HL-60 (cell line): Measurements from ENCODE around the gene CASD1.

Experiments
- DNase-seq, 2 experiments: peaks; one replicate each; pipeline ENCODE4 v3.0.0-alpha.2; 2010 to 2020; ENCODE audit warnings: low read depth in 1 of 2, low spot score in 1 of 2
- H3K27ac ChIP-seq: fragments of 250-450 bp; sonication (Bioruptor Pico); replicated peaks from 2 replicates; pipeline ENCODE4 v1.5.1; 2020; ENCODE audit warnings: mild to moderate bottlenecking, moderate library complexity
- H3K27me3 ChIP-seq: fragments of 250-450 bp; sonication (Bioruptor Pico); 2 replicates; pipeline ENCODE4 v1.5.1; 2021; ENCODE audit warnings: mild to moderate bottlenecking, moderate library complexity; ENCODE audit not compliant: insufficient read depth, poor library complexity, severe bottlenecking
- H3K4me3 ChIP-seq: replicated peaks from 2 replicates; pipeline ENCODE4 v1.5.1; 2011; ENCODE audit warnings: mild to moderate bottlenecking, control low read depth, low read length; ENCODE audit not compliant: insufficient read depth
- GABPA ChIP-seq: IDR thresholded peaks from 2 replicates; pipeline ENCODE4 v1.6.1; 2012; ENCODE audit warnings: low read depth
- POLR2AphosphoS5 ChIP-seq: IDR thresholded peaks from 2 replicates; pipeline ENCODE4 v1.6.1; 2012; ENCODE audit warnings: low read depth
- SPI1 ChIP-seq: IDR thresholded peaks from 2 replicates; pipeline ENCODE4 v1.6.1; 2012; ENCODE audit warnings: low read depth, mild to moderate bottlenecking, borderline replicate concordance
- TF ChIP-seq, protein P1 (sequence below): IDR thresholded peaks from 2 replicates; pipeline ENCODE4 v1.6.1; 2012; ENCODE audit warnings: low read depth; ENCODE audit not compliant: insufficient replicate concordance
- TF ChIP-seq, protein P2 (sequence below): IDR thresholded peaks from one replicate; pipeline ENCODE4 v1.5.1; 2011; ENCODE audit warnings: low read length, control low read depth, inconsistent platforms; ENCODE audit not compliant: insufficient read depth

Gene CASD1

DNA sequence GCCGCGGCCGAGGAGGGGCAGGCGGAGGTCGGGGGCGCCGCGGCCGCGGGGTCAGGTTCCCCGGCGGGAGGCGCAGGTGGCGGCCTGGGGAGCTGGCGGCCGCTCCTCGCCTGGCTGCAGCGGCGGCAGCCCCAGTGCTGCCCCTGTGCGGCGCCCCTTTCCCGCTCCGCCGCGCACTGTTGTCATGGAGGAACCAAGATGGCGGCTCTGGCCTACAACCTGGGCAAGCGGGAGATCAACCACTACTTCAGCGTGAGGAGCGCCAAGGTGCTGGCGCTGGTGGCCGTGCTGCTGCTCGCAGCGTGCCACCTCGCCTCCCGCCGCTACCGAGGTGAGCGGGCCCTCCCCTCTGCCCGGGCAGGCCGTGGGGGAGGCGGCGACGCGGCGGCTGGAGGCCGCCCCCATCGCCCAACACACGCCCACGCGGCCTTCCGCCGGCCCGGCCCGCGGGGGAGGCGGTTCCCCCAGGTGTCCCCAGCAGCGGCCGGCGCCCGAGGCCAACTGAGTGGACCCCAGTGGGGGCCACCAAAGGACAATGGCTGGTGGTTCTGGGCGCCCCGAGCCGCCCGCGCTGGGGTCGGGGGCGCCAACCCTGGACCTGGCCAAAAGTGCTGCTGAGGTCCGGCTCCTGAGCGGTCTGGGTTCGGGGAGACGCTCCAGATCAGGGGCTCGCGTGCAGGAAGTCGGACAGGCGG lies 425 bp downstream of the CASD1 start:
- H3K27ac ChIP-seq, result peak overlapping the region; percentile 84
- TF ChIP-seq, protein P1, sequence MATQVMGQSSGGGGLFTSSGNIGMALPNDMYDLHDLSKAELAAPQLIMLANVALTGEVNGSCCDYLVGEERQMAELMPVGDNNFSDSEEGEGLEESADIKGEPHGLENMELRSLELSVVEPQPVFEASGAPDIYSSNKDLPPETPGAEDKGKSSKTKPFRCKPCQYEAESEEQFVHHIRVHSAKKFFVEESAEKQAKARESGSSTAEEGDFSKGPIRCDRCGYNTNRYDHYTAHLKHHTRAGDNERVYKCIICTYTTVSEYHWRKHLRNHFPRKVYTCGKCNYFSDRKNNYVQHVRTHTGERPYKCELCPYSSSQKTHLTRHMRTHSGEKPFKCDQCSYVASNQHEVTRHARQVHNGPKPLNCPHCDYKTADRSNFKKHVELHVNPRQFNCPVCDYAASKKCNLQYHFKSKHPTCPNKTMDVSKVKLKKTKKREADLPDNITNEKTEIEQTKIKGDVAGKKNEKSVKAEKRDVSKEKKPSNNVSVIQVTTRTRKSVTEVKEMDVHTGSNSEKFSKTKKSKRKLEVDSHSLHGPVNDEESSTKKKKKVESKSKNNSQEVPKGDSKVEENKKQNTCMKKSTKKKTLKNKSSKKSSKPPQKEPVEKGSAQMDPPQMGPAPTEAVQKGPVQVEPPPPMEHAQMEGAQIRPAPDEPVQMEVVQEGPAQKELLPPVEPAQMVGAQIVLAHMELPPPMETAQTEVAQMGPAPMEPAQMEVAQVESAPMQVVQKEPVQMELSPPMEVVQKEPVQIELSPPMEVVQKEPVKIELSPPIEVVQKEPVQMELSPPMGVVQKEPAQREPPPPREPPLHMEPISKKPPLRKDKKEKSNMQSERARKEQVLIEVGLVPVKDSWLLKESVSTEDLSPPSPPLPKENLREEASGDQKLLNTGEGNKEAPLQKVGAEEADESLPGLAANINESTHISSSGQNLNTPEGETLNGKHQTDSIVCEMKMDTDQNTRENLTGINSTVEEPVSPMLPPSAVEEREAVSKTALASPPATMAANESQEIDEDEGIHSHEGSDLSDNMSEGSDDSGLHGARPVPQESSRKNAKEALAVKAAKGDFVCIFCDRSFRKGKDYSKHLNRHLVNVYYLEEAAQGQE, result no peak
- TF ChIP-seq POLR2AphosphoS5 (no peak), GABPA (no peak), SPI1 (no peak)
- peak; percentile 28 to 51 for DNase-seq
- H3K27me3 ChIP-seq, result no peaks in the 10 kb centered on the region
- H3K4me3 ChIP-seq, result peak overlapping the region; percentile 80

DNA sequence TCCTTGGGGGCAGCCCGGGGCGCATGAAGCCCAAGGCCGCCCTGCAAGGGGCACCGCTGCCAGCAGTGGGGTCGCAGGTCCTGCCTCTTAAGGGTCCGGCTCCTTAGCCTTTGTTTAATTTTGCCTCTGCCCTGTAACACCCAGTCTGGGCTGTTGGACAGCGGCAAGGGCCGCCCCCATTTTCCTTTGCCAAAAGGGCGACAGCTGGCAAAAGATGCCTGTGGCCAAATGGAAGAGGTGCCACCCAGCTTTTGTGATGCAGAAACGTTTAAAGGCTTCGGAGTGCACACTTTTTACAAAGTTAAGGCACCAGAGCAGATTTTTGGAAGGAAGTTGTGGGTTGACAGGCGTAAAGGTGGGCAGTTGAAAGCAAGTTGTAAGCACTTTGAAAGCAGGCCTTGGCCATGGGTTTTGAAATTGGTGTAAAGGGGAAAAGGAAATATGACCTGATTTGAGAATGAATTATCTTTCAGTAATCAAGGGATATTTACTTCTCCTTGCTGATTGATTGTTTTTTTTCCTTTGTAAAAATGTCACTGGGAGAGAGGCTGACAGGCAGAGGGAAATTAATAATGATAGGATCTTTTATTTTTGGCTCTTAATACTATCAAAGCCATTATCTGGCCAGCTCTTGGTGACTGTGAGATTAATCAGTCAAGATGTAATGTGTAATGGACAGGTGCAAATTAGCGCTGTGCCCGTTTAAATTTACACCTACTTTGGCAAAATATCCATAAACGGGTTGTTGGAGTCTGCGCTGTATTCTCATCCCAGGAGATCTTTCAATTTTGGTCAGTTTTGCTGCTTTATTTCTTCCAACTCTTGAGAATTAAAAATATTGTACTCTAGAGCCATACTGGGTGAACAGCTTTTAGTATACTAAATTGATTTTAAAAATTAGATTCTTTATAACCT lies 1.2 kb downstream of the CASD1 start:
- TF ChIP-seq POLR2AphosphoS5, result no peak
- no peak for TF ChIP-seq GABPA
- TF ChIP-seq, protein P1, result peak; percentile 87
- H3K27ac ChIP-seq, result peak overlapping the region; percentile 84

DNA sequence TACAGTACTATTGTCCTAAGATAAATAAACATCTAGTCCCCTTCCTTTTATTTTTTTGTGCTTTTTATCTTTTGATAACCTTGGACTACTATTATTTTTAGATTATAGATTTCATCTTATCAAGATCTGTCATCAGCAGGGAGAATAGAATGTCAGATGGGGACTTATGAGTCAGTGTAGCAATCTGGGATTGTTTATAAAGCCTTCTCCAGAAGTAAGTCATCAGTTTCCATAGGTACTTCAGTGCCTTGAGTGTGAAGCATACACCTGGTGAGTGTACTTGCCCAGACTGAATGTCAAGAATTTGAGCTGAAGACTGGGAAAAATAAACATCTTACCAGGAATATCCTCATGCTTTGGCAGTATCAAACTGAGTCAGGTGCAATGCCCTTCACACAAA lies 2.1 kb downstream of the CASD1 start:
- Histone ChIP-seq H3K27me3 (no peaks in the 10 kb centered on the region), H3K27ac (no peak overlapping the region), H3K4me3 (no peak overlapping the region)
- no peak for DNase-seq
- TF ChIP-seq, protein P1, result no peak
- TF ChIP-seq GABPA (no peak), POLR2AphosphoS5 (no peak)

More for the DNA sequence above, 1.2 kb downstream of the CASD1 start:
- no peaks in the 10 kb centered on the region for H3K27me3 ChIP-seq
- peak in 1 of 2 experiments; percentile 46 for DNase-seq
- H3K4me3 ChIP-seq, result peak overlapping the region; percentile 80

GRCh38 chr7:94512735-94513564 lies 3.3 kb downstream of the CASD1 start:
- TF ChIP-seq, protein P1, result no peak
- no peak for TF ChIP-seq POLR2AphosphoS5
- TF ChIP-seq SPI1, result no peak
- no peak for TF ChIP-seq GABPA
- TF ChIP-seq, protein P2, sequence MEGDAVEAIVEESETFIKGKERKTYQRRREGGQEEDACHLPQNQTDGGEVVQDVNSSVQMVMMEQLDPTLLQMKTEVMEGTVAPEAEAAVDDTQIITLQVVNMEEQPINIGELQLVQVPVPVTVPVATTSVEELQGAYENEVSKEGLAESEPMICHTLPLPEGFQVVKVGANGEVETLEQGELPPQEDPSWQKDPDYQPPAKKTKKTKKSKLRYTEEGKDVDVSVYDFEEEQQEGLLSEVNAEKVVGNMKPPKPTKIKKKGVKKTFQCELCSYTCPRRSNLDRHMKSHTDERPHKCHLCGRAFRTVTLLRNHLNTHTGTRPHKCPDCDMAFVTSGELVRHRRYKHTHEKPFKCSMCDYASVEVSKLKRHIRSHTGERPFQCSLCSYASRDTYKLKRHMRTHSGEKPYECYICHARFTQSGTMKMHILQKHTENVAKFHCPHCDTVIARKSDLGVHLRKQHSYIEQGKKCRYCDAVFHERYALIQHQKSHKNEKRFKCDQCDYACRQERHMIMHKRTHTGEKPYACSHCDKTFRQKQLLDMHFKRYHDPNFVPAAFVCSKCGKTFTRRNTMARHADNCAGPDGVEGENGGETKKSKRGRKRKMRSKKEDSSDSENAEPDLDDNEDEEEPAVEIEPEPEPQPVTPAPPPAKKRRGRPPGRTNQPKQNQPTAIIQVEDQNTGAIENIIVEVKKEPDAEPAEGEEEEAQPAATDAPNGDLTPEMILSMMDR, result no peak
- no peak overlapping the region for H3K4me3 ChIP-seq

More at GRCh38 chr7:94512735-94513564, 3.3 kb downstream of the CASD1 start:
- H3K27ac ChIP-seq, result no peak overlapping the region
- DNase-seq, result no peak
- no peaks in the 10 kb centered on the region for H3K27me3 ChIP-seq
